Tibial nerve (tissue), 3 donors: ENCODE measurements around the gene ZCCHC7.

Experiments used
- CTCF ChIP-seq, 5 experiments: fragments of 200-600 bp in 3 of 5; fragments of 450-650 bp in 2 of 5; sonication (generic) in 3 of 5; IDR thresholded peaks; one replicate each; pipeline ENCODE4 v1.5.1; 2016 to 2019; ENCODE audit warnings: antibody characterized with exemption in 5 of 5, mild to moderate bottlenecking in 3 of 5, moderate library complexity in 2 of 5
- POLR2A ChIP-seq, 2 donors: fragments of 450-650 bp; IDR thresholded peaks; one replicate each; pipeline ENCODE4 v1.6.1; 2017; ENCODE audit warnings: antibody characterized with exemption in 2 of 2, mild to moderate bottlenecking in 2 of 2, moderate library complexity in 2 of 2

GRCh38 chr9:37148181-37148580 is 27.8 kb downstream of the ZCCHC7 start:
- TF ChIP-seq CTCF (IDR thresholded peaks at IDR 0.05) = no peak
- no peak for TF ChIP-seq POLR2A (IDR thresholded peaks at IDR 0.05)
